ENCODE data around the gene FRMD8.
A peak's percentile ranks its signal among the peaks of the same experiment; 100 is the strongest.

DNA sequence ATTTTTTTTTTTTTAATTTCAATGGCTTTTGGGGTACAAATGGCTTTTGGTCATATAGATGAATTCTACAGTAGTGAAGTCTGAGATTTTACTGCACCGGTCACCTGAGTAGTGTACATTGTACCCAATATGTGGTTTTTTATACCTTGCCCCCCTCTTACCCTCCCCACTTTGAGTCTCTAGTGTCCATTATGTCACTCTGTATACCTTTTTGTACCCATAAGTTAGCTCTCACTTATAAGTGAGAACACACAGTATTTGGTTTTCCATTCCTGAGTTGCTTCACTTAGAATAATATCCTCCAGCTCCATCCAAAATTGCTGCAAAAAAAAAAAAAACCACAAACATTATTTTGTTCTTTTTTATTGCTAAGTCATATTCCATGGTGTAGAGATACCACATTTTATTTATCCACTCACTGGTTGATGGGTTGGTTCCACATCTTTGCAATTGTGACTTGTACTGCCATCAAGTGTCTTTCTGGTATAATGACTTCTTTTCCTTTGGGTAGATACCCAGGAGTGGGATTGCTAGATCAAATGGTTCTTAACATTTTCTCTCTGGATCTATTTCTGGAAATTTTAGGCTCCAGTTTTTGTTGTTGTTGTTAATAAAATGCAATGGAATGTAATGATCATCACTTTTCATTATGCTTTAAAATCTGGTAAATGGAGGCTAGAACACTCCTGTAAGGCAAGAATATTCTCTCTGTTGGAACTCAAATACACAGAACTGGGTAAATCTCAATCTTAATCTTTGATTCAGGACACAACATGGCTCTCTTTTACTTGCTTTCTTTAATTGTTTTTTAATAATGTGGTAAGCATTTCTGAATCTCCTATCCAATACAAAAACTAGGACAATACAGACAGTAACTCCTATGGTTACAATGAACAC lies 46.5 kb downstream of the FRMD8 start:
- TF ChIP-seq CTCF (IDR thresholded peaks at IDR 0.05; ENCODE audit: poor library complexity, severe bottlenecking) (peak; percentile 43), TAF1 (IDR thresholded peaks at IDR 0.05; ENCODE audit: low read depth) (no peak), REST (IDR thresholded peaks at IDR 0.05; ENCODE audit: borderline replicate concordance) (no peak), POLR2AphosphoS5 (IDR thresholded peaks at IDR 0.05) (no peak), EZH2 (IDR thresholded peaks at IDR 0.05; ENCODE audit: borderline replicate concordance, insufficient read depth, low read length, poor library complexity, severe bottlenecking) (no peak)

Data from neural cell (in vitro differentiated cells).